Liver (tissue), 3 donors: ENCODE measurements around the gene BATF.

Source experiments
- GABPA ChIP-seq, 2 donors: IDR thresholded peaks in 1 of 2; conservative IDR thresholded peaks in 1 of 2; 2 replicates each; pipeline ENCODE4 v1.6.1; 2016; ENCODE audit warnings: antibody characterized with exemption in 2 of 2, mild to moderate bottlenecking in 1 of 2, moderate library complexity in 1 of 2
- NR2F2 ChIP-seq: IDR thresholded peaks from 2 replicates; pipeline ENCODE4 v1.6.1; 2016; ENCODE audit warnings: antibody characterized with exemption
- RAD21 ChIP-seq, 2 donors: IDR thresholded peaks; 2 replicates each; pipeline ENCODE4 v1.6.1; 2016; ENCODE audit warnings: antibody characterized with exemption in 2 of 2, mild to moderate bottlenecking in 2 of 2
- RXRA ChIP-seq, 2 donors: IDR thresholded peaks; 2 replicates each; pipeline ENCODE4 v1.6.1; 2017 to 2018; ENCODE audit warnings: antibody characterized with exemption in 2 of 2, mild to moderate bottlenecking in 1 of 2
- YY1 ChIP-seq: IDR thresholded peaks from 2 replicates; pipeline ENCODE4 v1.6.1; 2016; ENCODE audit warnings: antibody characterized with exemption, mild to moderate bottlenecking
- TF ChIP-seq, protein P1 (sequence below): fragments of 150-350 bp; IDR thresholded peaks from 2 replicates; pipeline ENCODE4 v1.5.1; 2017; ENCODE audit warnings: improper control_type of control experiment, low read depth, low read length; ENCODE audit not compliant: missing input control
- TF ChIP-seq, protein P2 (sequence below): IDR thresholded peaks from 2 replicates; pipeline ENCODE4 v1.6.1; 2016; ENCODE audit warnings: antibody characterized with exemption
- TF ChIP-seq, protein P3 (sequence below): IDR thresholded peaks from 2 replicates; pipeline ENCODE4 v1.6.1; 2016; ENCODE audit warnings: antibody characterized with exemption, mild to moderate bottlenecking
- donor health status: healthy.
- donor health status: healthy.

DNA sequence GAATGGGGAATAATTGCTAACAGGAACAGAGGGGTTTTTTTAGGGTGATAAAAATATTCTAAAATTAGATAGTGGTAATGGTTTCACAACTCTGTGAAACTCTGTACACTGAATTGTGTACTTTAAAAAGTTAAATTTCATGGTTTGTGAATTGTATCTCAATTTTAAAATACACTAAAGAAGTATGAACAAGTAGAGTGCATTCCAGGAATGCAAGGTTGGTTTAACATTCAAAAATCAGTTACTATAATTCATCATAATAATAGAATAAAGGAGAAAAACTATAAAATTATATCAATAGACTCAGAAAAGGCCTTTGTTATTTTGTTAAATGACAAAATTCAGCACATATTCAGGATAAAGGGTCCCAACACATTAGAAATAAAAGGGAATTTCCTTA, 11.1 kb upstream of the BATF start:
- TF ChIP-seq, protein P1, sequence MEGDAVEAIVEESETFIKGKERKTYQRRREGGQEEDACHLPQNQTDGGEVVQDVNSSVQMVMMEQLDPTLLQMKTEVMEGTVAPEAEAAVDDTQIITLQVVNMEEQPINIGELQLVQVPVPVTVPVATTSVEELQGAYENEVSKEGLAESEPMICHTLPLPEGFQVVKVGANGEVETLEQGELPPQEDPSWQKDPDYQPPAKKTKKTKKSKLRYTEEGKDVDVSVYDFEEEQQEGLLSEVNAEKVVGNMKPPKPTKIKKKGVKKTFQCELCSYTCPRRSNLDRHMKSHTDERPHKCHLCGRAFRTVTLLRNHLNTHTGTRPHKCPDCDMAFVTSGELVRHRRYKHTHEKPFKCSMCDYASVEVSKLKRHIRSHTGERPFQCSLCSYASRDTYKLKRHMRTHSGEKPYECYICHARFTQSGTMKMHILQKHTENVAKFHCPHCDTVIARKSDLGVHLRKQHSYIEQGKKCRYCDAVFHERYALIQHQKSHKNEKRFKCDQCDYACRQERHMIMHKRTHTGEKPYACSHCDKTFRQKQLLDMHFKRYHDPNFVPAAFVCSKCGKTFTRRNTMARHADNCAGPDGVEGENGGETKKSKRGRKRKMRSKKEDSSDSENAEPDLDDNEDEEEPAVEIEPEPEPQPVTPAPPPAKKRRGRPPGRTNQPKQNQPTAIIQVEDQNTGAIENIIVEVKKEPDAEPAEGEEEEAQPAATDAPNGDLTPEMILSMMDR, result no peak
- TF ChIP-seq, protein P2, sequence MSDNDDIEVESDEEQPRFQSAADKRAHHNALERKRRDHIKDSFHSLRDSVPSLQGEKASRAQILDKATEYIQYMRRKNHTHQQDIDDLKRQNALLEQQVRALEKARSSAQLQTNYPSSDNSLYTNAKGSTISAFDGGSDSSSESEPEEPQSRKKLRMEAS, result no peak
- TF ChIP-seq YY1 (no peak), RXRA (IDR thresholded peaks at IDR 0.05) (no peak), GABPA (IDR thresholded peaks at IDR 0.05 in 1 of 2, conservative IDR thresholded peaks at IDR 0.05 in 1 of 2) (no peak), NR2F2 (no peak), RAD21 (IDR thresholded peaks at IDR 0.05) (no peak)
- TF ChIP-seq, protein P3, sequence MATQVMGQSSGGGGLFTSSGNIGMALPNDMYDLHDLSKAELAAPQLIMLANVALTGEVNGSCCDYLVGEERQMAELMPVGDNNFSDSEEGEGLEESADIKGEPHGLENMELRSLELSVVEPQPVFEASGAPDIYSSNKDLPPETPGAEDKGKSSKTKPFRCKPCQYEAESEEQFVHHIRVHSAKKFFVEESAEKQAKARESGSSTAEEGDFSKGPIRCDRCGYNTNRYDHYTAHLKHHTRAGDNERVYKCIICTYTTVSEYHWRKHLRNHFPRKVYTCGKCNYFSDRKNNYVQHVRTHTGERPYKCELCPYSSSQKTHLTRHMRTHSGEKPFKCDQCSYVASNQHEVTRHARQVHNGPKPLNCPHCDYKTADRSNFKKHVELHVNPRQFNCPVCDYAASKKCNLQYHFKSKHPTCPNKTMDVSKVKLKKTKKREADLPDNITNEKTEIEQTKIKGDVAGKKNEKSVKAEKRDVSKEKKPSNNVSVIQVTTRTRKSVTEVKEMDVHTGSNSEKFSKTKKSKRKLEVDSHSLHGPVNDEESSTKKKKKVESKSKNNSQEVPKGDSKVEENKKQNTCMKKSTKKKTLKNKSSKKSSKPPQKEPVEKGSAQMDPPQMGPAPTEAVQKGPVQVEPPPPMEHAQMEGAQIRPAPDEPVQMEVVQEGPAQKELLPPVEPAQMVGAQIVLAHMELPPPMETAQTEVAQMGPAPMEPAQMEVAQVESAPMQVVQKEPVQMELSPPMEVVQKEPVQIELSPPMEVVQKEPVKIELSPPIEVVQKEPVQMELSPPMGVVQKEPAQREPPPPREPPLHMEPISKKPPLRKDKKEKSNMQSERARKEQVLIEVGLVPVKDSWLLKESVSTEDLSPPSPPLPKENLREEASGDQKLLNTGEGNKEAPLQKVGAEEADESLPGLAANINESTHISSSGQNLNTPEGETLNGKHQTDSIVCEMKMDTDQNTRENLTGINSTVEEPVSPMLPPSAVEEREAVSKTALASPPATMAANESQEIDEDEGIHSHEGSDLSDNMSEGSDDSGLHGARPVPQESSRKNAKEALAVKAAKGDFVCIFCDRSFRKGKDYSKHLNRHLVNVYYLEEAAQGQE, result no peak
